ENCODE data around the gene USP16.
A peak's percentile ranks its signal among the peaks of the same experiment; 100 is the strongest.
"Not testable (repeated sequence)": the region's sequence is repeated elsewhere in the genome, so short reads cannot be mapped to it uniquely, and the experiment has no call there.

USP16 gene

GRCh38 chr21:29024474-29025327 is at the start of gene USP16:
Gene USP16 (plus strand): TSS chr21:29024668. CDS start chr21:29027914, 3,246 bp downstream.
- no peaks in the 10 kb centered on the region for H3K9me3 ChIP-seq (ENCODE audit: control insufficient read depth, low read depth, low read length)
- H3K27ac ChIP-seq (ENCODE audit: low read length) = peak within 1 kb of the TSS; percentile 89
- peaks cover 4% of the 10 kb centered on the region for H3K36me3 ChIP-seq (ENCODE audit: control insufficient read depth, low read depth, low read length)
- peak within 1 kb of the TSS; percentile 85 for H3K9ac ChIP-seq (ENCODE audit: low read length)
- H3K4me1 ChIP-seq (ENCODE audit: control insufficient read depth, low read depth, low read length) = peaks cover 4% of the 10 kb centered on the region
- H3K27me3 ChIP-seq (ENCODE audit: control insufficient read depth, insufficient read depth, low read length) = no peaks in the 10 kb centered on the region
- H3K4me3 ChIP-seq (ENCODE audit: low read length) = peak within 1 kb of the TSS; percentile 96

DNA sequence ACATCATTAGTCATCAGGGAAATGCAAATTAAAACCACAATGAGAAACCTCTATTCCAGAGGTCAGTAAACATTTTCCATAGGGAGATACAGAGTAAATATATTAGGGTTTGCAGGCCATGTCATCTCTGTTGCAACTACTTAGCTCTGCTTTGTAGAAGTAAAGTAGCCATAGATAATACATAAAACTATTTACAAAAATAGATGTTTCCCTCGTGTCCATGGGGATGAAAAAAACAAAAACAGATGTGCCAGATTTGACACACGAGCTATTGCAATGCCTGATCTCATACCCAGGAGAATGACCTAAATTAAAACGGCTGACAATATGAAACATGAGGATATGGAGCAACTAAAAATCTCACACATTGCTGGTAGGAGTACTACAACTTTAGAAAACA is 49.1 kb upstream of the USP16 start:
- no peak overlapping the region for H3K27ac ChIP-seq (ENCODE audit: low read length)
- H3K27me3 ChIP-seq (ENCODE audit: control insufficient read depth, insufficient read depth, low read length) = no peaks in the 10 kb centered on the region
- no peaks in the 10 kb centered on the region for H3K9me3 ChIP-seq (ENCODE audit: control insufficient read depth, low read depth, low read length)
- H3K9ac ChIP-seq (ENCODE audit: low read length) = no peak overlapping the region
- H3K4me1 ChIP-seq (ENCODE audit: control insufficient read depth, low read depth, low read length) = no peaks in the 10 kb centered on the region
- peaks cover 19% of the 10 kb centered on the region for H3K36me3 ChIP-seq (ENCODE audit: control insufficient read depth, low read depth, low read length)
- H3K4me3 ChIP-seq (ENCODE audit: low read length) = no peak overlapping the region

DNA sequence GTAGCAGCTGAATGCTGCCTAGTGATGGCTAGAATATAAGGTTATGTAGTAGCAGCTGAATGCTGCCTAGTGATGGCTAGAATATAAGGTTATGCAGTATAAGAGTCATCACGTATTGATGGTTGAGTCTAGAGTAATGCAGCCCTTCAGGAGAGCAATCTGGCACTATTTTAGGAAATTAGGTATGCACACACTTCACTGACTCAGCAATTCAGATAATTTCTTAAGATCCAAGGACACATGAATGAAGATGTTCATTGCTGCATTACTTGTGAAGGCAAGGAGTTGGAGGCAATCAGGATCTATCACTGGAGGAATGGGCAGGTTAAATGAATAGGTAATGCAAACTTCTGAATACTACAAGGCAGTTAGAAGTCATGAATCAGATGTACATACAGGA is 45.4 kb upstream of the USP16 start:
- Histone ChIP-seq H3K9me3 (ENCODE audit: control insufficient read depth, low read depth, low read length) (no peaks in the 10 kb centered on the region), H3K9ac (ENCODE audit: low read length) (no peak overlapping the region), H3K4me3 (ENCODE audit: low read length) (no peak overlapping the region), H3K27ac (ENCODE audit: low read length) (no peak overlapping the region), H3K27me3 (ENCODE audit: control insufficient read depth, insufficient read depth, low read length) (no peaks in the 10 kb centered on the region), H3K4me1 (ENCODE audit: control insufficient read depth, low read depth, low read length) (no peaks in the 10 kb centered on the region), H3K36me3 (ENCODE audit: control insufficient read depth, low read depth, low read length) (peaks cover 33% of the 10 kb centered on the region)

GRCh38 chr21:28982637-28983036 is 41.8 kb upstream of the USP16 start:
- H3K27me3 ChIP-seq (ENCODE audit: control insufficient read depth, insufficient read depth, low read length) = no peaks in the 10 kb centered on the region

GRCh38 chr21:28986677-28987076 is 37.8 kb upstream of the USP16 start:
- Histone ChIP-seq H3K4me3 (ENCODE audit: low read length) (no peak overlapping the region), H3K36me3 (ENCODE audit: control insufficient read depth, low read depth, low read length) (peaks cover 25% of the 10 kb centered on the region), H3K27me3 (ENCODE audit: control insufficient read depth, insufficient read depth, low read length) (no peaks in the 10 kb centered on the region), H3K4me1 (ENCODE audit: control insufficient read depth, low read depth, low read length) (peaks cover 4% of the 10 kb centered on the region), H3K9ac (ENCODE audit: low read length) (no peak overlapping the region), H3K9me3 (ENCODE audit: control insufficient read depth, low read depth, low read length) (no peaks in the 10 kb centered on the region), H3K27ac (ENCODE audit: low read length) (no peak overlapping the region)

More at GRCh38 chr21:28982637-28983036, 41.8 kb upstream of the USP16 start:
- H3K27ac ChIP-seq (ENCODE audit: low read length) = no peak overlapping the region
- peaks cover 32% of the 10 kb centered on the region for H3K36me3 ChIP-seq (ENCODE audit: control insufficient read depth, low read depth, low read length)
- no peak overlapping the region for H3K4me3 ChIP-seq (ENCODE audit: low read length)
- no peaks in the 10 kb centered on the region for H3K4me1 ChIP-seq (ENCODE audit: control insufficient read depth, low read depth, low read length)
- H3K9me3 ChIP-seq (ENCODE audit: control insufficient read depth, low read depth, low read length) = no peaks in the 10 kb centered on the region
- no peak overlapping the region for H3K9ac ChIP-seq (ENCODE audit: low read length)

DNA sequence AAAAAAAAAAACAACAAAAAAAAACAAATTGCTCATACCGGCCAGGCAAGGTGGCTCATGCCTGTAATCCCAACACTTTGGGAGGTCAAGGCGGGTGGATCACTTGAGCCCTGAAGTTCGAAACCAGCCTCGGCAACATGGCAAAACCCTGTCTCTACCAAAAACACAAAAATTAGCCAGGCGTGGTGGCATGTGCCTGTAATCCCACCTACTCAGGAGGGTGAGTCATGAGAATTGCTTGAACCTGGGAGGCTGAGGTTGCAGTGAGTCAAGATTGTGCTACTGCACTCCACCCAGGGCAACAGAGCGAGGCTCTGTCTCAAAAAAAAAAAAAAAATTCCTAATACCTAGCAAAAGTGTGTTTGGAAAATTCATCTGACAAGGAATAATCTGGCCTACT is 36.3 kb upstream of the USP16 start:
- not testable (repeated sequence) for H3K27me3 ChIP-seq (ENCODE audit: control insufficient read depth, insufficient read depth, low read length); H3K4me1 ChIP-seq (ENCODE audit: control insufficient read depth, low read depth, low read length); H3K27ac ChIP-seq (ENCODE audit: low read length); H3K4me3 ChIP-seq (ENCODE audit: low read length); H3K9ac ChIP-seq (ENCODE audit: low read length); H3K9me3 ChIP-seq (ENCODE audit: control insufficient read depth, low read depth, low read length)
- peaks cover 14% of the 10 kb centered on the region for H3K36me3 ChIP-seq (ENCODE audit: control insufficient read depth, low read depth, low read length)

DNA sequence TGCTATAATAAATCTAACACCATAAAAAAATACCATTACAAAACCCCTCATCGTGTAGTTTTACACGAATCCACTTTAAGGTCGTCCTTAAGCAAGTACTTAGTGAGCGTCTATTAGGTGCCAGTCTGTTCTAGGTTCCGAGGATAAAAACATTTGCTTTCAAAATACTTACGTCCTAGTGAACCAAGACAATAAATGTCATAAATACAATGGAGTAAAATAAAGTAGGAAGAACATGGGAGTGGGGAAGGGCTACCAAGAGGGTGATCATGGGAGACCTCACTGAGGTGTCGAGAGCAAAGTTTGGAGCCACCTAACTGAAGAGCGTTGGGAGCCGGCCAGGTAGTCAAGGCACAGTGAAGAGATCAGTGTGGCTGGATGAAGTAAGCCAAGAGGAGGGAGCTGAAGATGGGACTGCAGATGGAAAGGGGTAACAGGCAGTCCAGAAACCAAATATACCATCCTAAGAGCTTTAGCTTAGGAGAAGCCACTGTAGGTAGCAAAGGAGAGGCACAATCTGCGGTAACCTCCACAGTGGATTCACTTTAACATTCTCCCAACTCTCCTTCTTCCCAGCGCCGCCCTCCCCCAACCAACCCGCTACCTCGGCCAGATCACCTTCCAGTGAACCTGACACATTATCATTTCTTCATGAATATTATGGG is 32.5 kb upstream of the USP16 start:
- no peaks in the 10 kb centered on the region for H3K36me3 ChIP-seq (ENCODE audit: control insufficient read depth, low read depth, low read length)
- no peaks in the 10 kb centered on the region for H3K27me3 ChIP-seq (ENCODE audit: control insufficient read depth, insufficient read depth, low read length)
- H3K4me1 ChIP-seq (ENCODE audit: control insufficient read depth, low read depth, low read length) = peaks cover 16% of the 10 kb centered on the region
- H3K9ac ChIP-seq (ENCODE audit: low read length) = peak overlapping the region; percentile 87
- no peaks in the 10 kb centered on the region for H3K9me3 ChIP-seq (ENCODE audit: control insufficient read depth, low read depth, low read length)
- peak overlapping the region; percentile 10 for H3K27ac ChIP-seq (ENCODE audit: low read length)
- peak overlapping the region; percentile 86 for H3K4me3 ChIP-seq (ENCODE audit: low read length)

DNA sequence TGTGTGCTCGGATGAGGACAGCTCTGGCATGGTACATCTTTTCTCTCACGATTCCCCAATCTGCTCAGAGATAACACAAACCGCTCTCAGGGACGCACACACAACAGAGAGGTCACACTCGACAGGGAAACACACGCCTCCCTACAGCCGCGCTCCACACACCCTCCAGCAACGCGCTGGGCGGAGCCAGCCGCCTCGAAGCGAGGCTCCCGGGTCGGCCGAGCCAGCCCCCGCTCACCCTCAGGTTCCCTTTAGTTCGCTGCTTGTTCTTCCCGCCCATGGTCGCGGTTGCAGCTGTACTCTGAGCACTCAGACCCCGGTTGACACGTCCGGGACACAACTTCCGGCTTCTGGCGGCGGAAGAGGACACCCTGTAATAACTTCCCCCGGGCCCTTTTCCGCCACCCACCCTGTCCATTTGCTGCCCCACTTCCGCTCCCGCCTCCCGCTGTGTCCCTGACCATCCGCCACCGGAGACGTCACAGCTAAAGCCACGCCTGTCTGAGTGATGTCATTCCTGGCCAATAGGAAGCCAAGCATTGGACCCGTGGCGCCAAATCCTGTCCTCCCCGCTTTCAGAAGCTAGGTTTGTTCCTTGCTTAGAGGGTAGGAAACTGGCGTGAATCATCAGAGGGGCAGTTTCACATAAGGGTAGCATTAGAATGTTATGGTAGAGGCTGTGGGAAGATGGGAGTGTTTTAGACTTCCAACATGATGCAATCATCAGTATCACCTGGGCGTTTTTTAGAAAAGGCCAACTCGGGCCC is 31.8 kb upstream of the USP16 start, which contains the start of gene LTN1:
Gene LTN1 (minus strand): TSS at position 352 of the 767 bp plus-strand sequence. CDS start 72 bp downstream, at position 280.
- H3K9ac ChIP-seq (ENCODE audit: low read length) = peak within 1 kb of the TSS; percentile 87
- H3K27ac ChIP-seq (ENCODE audit: low read length) = peak within 1 kb of the TSS; percentile 94
- H3K4me3 ChIP-seq (ENCODE audit: low read length) = peak within 1 kb of the TSS; percentile 86
- H3K4me1 ChIP-seq (ENCODE audit: control insufficient read depth, low read depth, low read length) = peaks cover 16% of the 10 kb centered on the region
- no peaks in the 10 kb centered on the region for H3K27me3 ChIP-seq (ENCODE audit: control insufficient read depth, insufficient read depth, low read length)
- no peaks in the 10 kb centered on the region for H3K9me3 ChIP-seq (ENCODE audit: control insufficient read depth, low read depth, low read length)
- no peaks in the 10 kb centered on the region for H3K36me3 ChIP-seq (ENCODE audit: control insufficient read depth, low read depth, low read length)

DNA sequence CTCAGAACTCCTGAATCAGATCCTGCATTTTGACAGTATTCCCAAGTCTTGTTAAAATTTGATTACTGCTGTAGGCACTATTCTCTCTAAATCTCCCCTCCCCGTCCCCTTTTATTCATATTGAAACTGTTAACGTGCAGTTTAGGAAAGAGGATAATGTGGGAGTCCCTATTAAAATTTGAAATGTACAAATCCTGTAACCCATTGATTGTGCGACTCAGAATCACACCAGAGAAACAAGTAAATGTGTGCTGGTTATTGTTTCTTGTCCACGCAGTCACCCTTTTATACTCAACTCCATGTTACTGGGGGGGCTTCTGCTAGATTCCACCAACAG is 31.2 kb upstream of the USP16 start:
- H3K27ac ChIP-seq (ENCODE audit: low read length) = peak overlapping the region; percentile 94
- peak overlapping the region; percentile 86 for H3K4me3 ChIP-seq (ENCODE audit: low read length)
- no peaks in the 10 kb centered on the region for H3K9me3 ChIP-seq (ENCODE audit: control insufficient read depth, low read depth, low read length)
- peaks cover 16% of the 10 kb centered on the region for H3K4me1 ChIP-seq (ENCODE audit: control insufficient read depth, low read depth, low read length)
- no peaks in the 10 kb centered on the region for H3K27me3 ChIP-seq (ENCODE audit: control insufficient read depth, insufficient read depth, low read length)
- peak overlapping the region; percentile 87 for H3K9ac ChIP-seq (ENCODE audit: low read length)
- H3K36me3 ChIP-seq (ENCODE audit: control insufficient read depth, low read depth, low read length) = no peaks in the 10 kb centered on the region

DNA sequence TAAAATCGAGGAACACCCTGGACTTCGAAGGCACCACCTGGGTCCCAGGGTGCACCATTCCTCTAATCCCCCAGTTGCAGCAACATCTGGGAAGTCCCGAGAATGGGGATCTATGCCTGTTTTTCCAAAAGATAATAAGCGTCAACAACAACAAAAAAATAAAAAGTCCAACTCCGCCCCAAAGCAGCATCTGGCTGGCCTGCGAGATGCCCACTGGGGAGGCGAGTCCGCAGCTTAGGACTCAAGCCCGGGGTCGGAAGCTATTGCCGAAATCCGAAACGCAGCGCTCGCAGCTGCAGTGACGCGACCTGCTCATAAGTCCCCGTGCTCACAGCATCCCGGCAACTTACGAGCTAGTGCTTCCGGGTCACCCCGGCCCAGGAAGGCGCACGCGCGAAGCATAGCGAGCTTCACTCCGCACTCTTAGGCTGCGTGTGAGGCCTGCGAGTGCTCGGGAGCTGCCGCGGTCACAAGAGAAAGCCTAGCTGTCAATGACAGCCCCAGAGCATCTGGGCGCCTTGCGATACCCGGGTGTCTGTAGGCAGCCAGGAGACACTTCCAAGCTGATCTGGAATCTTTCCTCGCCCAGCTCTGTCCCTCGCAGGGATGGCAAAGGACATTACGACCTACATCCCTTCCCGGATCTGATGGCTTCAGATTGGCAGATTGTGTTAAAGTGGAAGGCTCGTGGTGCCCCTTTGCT is 21.9 kb upstream of the USP16 start:
- Histone ChIP-seq H3K9ac (ENCODE audit: low read length) (peak overlapping the region; percentile 66), H3K4me3 (ENCODE audit: low read length) (peak overlapping the region; percentile 70), H3K4me1 (ENCODE audit: control insufficient read depth, low read depth, low read length) (no peaks in the 10 kb centered on the region), H3K27ac (ENCODE audit: low read length) (peak overlapping the region; percentile 59), H3K36me3 (ENCODE audit: control insufficient read depth, low read depth, low read length) (peaks cover 4% of the 10 kb centered on the region), H3K9me3 (ENCODE audit: control insufficient read depth, low read depth, low read length) (no peaks in the 10 kb centered on the region), H3K27me3 (ENCODE audit: control insufficient read depth, insufficient read depth, low read length) (no peaks in the 10 kb centered on the region)

DNA sequence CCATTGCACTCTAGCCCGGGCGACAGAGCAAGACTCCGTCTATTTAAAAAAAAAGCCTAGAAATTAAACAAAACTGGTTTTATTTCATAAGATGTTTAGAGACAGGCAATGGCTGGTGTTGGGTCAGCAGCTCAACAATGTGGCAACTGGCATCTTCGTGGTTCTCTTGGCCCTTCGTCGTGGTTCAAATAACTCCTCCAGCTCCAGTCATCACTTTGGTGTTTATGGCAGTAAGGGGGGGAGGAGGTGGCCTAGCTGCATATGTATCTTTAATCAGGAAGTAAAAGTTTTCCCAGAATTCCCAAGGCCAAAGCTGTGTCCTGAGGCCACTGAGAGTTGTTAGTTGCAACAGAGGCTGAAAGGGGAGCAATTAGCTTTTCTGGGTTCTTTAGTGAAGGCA is 18.8 kb upstream of the USP16 start:
- Histone ChIP-seq H3K27me3 (ENCODE audit: control insufficient read depth, insufficient read depth, low read length) (no peaks in the 10 kb centered on the region), H3K4me1 (ENCODE audit: control insufficient read depth, low read depth, low read length) (no peaks in the 10 kb centered on the region), H3K9me3 (ENCODE audit: control insufficient read depth, low read depth, low read length) (no peaks in the 10 kb centered on the region), H3K9ac (ENCODE audit: low read length) (no peak overlapping the region), H3K36me3 (ENCODE audit: control insufficient read depth, low read depth, low read length) (peaks cover 4% of the 10 kb centered on the region), H3K27ac (ENCODE audit: low read length) (no peak overlapping the region), H3K4me3 (ENCODE audit: low read length) (no peak overlapping the region)

Data from iPS-18a (cell line).